Measurements from ENCODE around the gene HOXA3. TPM values are rescaled to one million over a fixed set of nuclear protein-coding genes. Genes with fewer than 3 reads are reported as not detected.
A peak's percentile ranks its signal among the peaks of the same experiment; 100 is the strongest.

The HOXA3 gene
- total RNA-seq, 1 donor from 2014 or later = not detected

DNA sequence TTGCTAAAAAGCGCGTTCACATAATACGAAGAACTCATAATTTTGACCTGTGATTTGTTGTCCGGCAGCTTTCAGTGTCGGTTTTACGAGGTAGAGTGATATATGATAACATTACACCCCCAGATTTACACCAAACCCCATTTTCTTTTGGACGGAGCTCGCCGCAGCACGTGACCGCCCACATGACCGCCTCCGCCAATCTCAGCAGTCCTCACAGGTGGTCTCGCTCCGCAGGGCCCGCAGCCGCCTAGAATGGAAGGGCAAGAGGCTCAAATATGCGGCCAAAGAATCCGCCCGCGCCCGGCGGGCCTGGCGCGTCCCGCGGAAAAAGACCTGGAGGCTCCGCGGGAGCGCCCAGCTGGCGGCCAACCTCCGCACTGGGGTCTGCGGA, 4.1 kb upstream of the HOXA3 start, which contains the start of gene HOXA7:
Gene HOXA7, minus strand, starts transcription at position 168 of the 391 bp plus-strand sequence. Its CDS starts 130 bp downstream, at position 38.
- Histone ChIP-seq H3K36me3 (ENCODE audit: insufficient read depth, low read length) (no peaks in the 10 kb centered on the region), H3K79me2 (ENCODE audit: insufficient read depth, low read length) (no peaks in the 10 kb centered on the region), H3K9me3 (ENCODE audit: insufficient read depth, low read depth, low read length) (peaks cover 16% of the 10 kb centered on the region), H2AFZ (ENCODE audit: low read depth, low read length) (no peak within 1 kb of the TSS), H3K4me2 (ENCODE audit: low read length) (peak within 1 kb of the TSS; percentile 11), H3K4me1 (ENCODE audit: insufficient read depth, low read length) (peaks cover 3% of the 10 kb centered on the region), H3K27ac (ENCODE audit: low read depth, low read length) (no peak within 1 kb of the TSS), H3K27me3 (ENCODE audit: insufficient read depth, low read length) (peaks cover 93% of the 10 kb centered on the region), H4K20me1 (ENCODE audit: insufficient read depth, low read length) (no peaks in the 10 kb centered on the region), H3K9ac (ENCODE audit: low read length) (no peak within 1 kb of the TSS), H3K4me3 (ENCODE audit: insufficient read depth, low read depth, low read length) (no peak within 1 kb of the TSS)
- peak; percentile 55 for TF ChIP-seq EZH2 (IDR thresholded peaks at IDR 0.05; ENCODE audit: insufficient read depth, low read length)
- TF ChIP-seq, protein P1, sequence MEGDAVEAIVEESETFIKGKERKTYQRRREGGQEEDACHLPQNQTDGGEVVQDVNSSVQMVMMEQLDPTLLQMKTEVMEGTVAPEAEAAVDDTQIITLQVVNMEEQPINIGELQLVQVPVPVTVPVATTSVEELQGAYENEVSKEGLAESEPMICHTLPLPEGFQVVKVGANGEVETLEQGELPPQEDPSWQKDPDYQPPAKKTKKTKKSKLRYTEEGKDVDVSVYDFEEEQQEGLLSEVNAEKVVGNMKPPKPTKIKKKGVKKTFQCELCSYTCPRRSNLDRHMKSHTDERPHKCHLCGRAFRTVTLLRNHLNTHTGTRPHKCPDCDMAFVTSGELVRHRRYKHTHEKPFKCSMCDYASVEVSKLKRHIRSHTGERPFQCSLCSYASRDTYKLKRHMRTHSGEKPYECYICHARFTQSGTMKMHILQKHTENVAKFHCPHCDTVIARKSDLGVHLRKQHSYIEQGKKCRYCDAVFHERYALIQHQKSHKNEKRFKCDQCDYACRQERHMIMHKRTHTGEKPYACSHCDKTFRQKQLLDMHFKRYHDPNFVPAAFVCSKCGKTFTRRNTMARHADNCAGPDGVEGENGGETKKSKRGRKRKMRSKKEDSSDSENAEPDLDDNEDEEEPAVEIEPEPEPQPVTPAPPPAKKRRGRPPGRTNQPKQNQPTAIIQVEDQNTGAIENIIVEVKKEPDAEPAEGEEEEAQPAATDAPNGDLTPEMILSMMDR (IDR thresholded peaks at IDR 0.05; ENCODE audit: insufficient read depth, low read depth, low read length) = no peak
- Mint-ChIP-seq H3K4me1 (ENCODE audit: low read depth, unreplicated experiment) (no peaks in the 10 kb centered on the region), H3K27me3 (ENCODE audit: low read depth, unreplicated experiment) (peaks cover 80% of the 10 kb centered on the region), H3K27ac (ENCODE audit: unreplicated experiment) (peak within 1 kb of the TSS; percentile 77), H3K4me3 (ENCODE audit: unreplicated experiment) (no peak within 1 kb of the TSS), H3K9me3 (ENCODE audit: unreplicated experiment) (peaks cover 44% of the 10 kb centered on the region), H3K36me3 (ENCODE audit: low read depth, unreplicated experiment) (no peaks in the 10 kb centered on the region)
- FAIRE-seq (no peak), DNase-seq (ENCODE audit: low read depth) (no peak)

DNA sequence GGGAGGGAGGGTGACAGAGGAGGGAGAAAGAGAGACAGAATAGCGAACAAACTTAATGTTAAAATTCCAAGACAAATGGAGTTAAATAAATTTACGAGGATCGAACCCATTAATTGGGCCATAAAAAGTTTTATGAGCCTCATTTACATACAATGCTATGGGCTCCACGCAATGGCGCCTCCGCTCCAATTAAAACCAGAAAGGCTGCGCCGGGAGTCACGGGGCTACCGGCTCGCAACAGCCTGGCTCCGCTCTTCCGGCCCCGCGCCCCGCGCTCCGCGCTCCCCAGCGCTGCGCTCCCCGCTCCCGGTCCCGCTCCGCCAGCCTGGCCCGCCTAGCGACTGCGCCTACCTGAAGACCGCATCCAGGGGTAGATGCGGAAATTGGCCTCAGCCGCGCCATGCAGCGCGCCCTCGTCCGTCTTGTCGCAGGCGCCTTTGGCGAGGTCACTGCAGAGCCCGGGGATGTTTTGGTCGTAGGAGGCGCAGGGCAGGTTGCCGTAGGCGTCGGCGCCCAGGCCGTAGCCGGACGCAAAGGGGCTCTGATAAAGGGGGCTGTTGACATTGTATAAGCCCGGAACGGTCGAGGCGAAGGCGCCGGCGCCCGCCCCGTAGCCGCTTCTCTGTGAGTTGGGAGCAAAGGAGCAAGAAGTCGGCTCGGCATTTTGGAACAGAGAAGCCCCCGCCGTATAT, 3.6 kb upstream of the HOXA3 start:
- Histone ChIP-seq H4K20me1 (ENCODE audit: insufficient read depth, low read length) (no peaks in the 10 kb centered on the region), H3K27ac (ENCODE audit: low read depth, low read length) (no peak overlapping the region), H3K36me3 (ENCODE audit: insufficient read depth, low read length) (no peaks in the 10 kb centered on the region), H3K4me2 (ENCODE audit: low read length) (peak overlapping the region; percentile 11), H3K79me2 (ENCODE audit: insufficient read depth, low read length) (no peaks in the 10 kb centered on the region), H3K4me1 (ENCODE audit: insufficient read depth, low read length) (peaks cover 8% of the 10 kb centered on the region), H3K9ac (ENCODE audit: low read length) (no peak overlapping the region), H3K4me3 (ENCODE audit: insufficient read depth, low read depth, low read length) (no peak overlapping the region), H3K9me3 (ENCODE audit: insufficient read depth, low read depth, low read length) (peaks cover 16% of the 10 kb centered on the region), H2AFZ (ENCODE audit: low read depth, low read length) (no peak overlapping the region), H3K27me3 (ENCODE audit: insufficient read depth, low read length) (peaks cover 95% of the 10 kb centered on the region)
- no peak for FAIRE-seq
- TF ChIP-seq, protein P1 (IDR thresholded peaks at IDR 0.05; ENCODE audit: insufficient read depth, low read depth, low read length) = no peak
- TF ChIP-seq EZH2 (IDR thresholded peaks at IDR 0.05; ENCODE audit: insufficient read depth, low read length) = peak; percentile 75
- Mint-ChIP-seq H3K4me3 (ENCODE audit: unreplicated experiment) (no peak overlapping the region), H3K27me3 (ENCODE audit: low read depth, unreplicated experiment) (peaks cover 82% of the 10 kb centered on the region), H3K27ac (ENCODE audit: unreplicated experiment) (no peak overlapping the region), H3K36me3 (ENCODE audit: low read depth, unreplicated experiment) (no peaks in the 10 kb centered on the region), H3K9me3 (ENCODE audit: unreplicated experiment) (peaks cover 49% of the 10 kb centered on the region), H3K4me1 (ENCODE audit: low read depth, unreplicated experiment) (no peaks in the 10 kb centered on the region)
- DNase-seq (ENCODE audit: low read depth) = no peak
